GM18909 (cell line): ENCODE data around the gene TRAF7.
A peak's percentile ranks its signal among the peaks of the same experiment; 100 is the strongest.
"Not testable (repeated sequence)": the region's sequence is repeated elsewhere in the genome, so short reads cannot be mapped to it uniquely, and the experiment has no call there.

Experiments used
- ATAC-seq: cut with Tn5 transposase; IDR thresholded peaks from one replicate; pipeline ENCODE4 v1.9.1; 2021; ENCODE audit warnings: mild to moderate bottlenecking; ENCODE audit not compliant: unreplicated experiment, poor library complexity

The TRAF7 gene

DNA sequence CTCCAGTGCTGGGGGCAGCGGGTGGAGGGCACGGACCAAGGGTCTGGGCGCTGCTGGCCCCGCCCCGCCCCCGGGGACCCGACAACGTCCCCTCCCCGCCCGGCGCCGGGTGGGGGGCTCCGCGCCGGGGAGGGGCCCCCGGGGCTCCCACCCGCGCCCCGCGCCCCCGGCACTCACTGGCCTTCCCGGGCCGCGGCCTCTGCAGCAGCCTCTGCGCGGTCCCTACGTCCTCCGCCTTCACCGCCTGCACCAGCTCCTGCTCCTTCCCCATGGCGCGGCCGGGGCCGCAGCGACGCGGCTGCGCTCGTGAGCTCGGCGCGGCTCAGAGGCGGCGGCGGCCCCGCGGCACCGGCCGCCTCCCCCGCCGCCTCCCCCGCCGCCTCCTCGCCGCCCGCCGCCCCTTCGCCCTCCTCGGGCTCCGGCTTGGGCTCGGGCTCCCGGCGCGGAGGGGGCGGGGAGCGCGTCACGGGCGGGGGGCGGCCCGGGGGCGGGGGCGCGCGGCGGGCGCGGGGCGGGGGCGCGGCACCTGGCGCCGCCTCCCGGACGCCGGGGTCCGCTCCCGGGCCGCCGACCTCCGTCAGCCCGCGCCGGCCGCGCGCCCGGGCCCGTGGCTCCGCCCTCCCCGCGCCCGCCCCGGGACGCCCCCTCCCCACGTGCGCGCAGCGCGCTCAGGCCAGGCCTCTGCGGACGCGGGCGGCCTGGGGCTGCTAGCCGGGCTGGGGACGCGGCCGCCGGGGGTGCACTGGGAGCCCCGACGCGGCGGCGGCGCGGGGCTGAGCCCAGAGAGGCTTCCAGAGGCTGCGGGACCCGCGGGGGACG, 40.8 kb downstream of the TRAF7 start, which contains the start of gene CASKIN1:
Gene CASKIN1 (minus strand): TSS at position 444 of the 819 bp plus-strand sequence. CDS start 173 bp downstream, at position 271.
- ATAC-seq = no peak

DNA sequence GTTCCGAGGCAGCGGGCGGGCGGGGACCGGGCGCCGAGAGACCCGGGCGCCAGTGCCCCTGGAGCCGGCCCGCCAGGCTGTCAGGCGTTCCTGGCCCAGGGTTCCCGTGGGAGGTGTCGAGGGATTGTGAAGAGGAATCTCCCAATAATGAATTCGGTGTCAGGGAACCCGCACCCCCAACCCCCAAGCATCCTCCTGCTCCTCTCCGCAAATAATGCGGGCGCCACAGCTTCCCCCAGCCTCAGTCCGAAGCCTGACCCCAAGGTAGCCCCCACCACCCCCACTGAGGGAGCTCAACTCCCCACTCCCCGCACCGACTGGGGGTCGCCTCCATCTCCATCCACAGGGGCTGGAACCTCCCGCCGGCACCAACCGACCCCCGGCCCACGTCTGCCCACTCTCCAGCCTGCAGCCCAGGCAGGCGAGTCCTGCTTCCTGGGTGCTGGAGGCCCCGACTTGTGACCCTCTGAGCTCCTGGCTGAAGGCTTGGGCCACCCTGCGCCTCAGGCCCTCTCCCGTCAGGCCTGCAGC, 41.5 kb downstream of the TRAF7 start:
- no peak for ATAC-seq

DNA sequence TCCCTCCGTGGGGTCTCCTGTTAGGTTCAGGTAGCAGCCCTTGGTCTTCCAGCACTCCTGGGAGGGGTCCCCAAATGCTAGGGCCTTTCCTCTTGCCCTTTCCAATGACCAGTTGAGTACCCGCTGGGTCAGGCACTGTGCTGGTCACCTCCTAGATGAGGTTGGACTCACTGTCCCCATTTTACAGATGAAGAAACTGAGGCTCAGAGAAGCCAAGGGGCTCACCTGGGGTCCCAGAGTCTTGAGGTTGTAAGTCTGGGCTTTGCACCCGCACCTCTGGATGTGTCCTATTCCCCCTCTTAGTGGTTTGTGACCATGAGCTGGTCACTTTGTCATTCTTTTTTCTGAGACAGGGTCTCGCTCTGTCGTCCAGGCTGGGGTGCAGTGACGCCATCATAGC, 42.2 kb downstream of the TRAF7 start:
- ATAC-seq = no peak

DNA sequence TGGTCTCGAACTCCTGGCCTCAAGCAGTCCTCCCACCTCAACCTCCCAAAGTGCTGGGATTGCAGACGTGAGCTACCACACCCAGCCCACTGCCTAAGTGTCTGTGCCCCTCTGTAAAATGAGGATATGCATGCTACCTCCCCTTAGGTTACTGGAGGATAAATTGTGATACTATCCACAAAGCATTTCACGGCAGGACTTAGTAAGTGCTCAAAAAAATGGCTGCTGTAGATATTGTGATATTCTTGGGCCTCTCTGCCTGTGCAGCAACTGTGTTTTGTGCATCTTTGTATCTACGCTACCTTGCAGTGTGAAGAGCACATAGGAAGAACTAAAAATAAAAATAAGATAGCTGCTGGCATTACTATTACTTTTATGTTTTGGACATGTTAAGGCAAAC, 42.7 kb downstream of the TRAF7 start:
- ATAC-seq = no peak

DNA sequence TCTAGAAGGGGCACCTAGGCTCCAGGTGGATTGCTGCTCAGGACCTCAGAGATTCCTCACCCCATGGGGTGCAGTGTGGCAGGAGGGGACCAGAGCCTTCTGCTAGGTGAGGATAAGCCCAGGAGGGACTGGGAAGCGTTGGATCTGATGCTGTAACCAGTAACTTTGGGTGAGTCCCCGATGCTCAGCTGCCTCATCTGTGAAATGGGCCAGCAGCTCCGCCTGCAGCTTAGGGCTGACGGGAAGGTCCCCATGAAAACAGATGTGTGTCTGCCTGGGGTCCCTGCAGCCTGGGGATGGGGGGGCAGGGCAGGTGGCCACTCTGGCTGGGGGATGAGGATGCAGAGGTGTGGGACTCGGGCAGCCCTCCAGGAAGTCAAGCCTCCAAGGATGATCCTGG, 43.5 kb downstream of the TRAF7 start:
- no peak for ATAC-seq

DNA sequence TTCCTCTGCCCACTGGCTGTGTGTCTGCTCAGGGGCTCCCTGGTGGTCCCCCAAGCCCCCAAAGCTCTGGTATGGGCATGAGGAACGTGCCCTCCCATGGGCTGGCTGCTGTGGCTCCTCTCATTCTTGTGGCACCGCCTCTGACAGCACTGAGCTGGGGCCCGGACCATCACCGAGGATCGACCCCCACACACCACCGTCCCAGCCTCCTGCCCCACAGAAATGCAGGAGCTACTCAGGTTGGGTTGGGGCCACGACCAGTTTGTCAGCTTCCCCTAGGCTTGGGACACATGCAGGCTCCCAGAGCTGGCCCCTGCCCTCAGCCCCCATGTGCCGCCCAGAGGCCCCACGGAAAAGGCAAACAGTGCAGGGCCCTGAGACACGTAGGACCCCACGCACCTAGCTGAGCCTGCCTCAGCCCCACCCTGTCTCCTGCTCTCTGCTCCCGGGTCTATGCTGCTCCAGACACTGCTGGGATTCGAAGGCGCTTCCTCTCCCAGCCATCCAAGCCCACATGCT, 44.1 kb downstream of the TRAF7 start:
- no peak for ATAC-seq

DNA sequence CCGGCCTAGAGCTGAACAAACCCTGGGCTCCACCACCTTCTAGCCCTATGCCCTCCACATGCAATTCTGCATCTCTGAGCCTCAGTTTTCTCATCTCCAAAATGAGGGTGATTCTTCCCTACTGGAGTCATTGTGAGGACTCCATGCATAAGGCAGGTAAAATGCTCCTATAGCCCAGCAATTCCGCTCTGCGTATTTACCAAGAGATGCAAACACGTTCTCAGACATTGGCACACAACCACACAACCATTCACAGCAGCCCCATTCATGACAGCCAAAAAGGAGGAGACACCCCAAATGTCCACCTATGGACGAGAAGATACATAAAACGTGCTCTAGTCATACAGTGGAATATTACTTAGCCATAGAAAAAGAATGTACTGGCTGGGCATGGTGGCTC, 44.7 kb downstream of the TRAF7 start:
- ATAC-seq = no peak

DNA sequence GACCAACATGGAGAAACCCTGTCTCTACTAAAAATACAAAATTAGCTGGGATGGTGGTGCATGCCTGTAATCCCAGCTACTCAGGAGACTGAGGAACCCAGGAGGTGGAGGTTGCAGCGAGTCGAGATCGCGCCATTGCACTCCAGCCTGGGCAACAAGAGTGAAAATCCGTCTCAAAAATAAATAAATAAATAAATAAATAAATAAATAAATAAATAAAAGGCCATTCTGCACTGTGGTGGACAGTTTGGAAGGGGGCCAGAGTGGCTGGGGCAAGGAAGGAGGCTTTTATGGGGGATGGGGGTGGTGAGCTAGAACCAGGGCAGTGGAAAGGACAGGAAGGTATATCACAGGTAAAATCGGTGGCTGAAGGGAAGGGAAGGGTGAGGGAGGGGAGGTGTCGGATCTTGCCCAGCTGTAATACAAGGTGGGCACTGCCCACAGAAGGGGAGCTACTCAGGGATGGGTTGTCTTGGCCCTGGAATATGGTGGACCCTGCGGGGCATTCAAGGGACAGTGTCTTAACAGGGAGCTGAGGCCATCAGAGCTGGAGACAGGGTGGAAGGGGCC, 47.6 kb downstream of the TRAF7 start:
- ATAC-seq = not testable (repeated sequence)

DNA sequence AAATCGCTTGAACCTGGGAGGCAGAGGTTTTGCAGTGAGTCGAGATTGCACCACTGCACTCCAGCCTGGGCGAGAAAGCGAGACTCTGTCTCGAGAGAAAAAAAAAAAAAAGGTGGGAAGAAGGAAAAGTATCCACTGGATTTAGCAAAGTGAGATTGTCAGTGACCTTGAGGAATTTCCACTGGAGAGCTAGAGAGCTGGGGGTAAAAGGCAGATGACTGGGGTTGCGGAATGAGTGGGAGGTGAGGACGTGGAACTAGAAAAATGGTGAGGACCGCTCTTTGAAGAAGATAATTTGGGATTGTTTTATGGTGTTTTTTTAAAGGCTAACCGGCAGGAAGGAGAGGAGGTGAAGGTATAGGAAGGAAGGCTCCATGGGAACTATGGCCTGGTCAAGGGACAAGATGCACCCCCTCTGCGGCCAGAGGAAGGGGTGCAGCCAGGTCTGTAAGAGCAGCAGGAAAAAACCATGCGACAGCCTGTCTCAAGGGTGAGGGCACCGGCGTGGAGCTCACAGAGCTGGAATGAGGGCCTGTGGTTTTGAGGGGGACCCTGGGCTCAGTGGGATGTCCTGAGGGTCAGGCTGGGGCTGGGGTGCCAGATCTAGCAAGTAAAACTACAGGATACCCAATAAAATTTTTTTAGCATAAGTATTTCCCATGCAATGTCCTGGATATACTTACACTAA, 49.0 kb downstream of the TRAF7 start:
- ATAC-seq = no peak

DNA sequence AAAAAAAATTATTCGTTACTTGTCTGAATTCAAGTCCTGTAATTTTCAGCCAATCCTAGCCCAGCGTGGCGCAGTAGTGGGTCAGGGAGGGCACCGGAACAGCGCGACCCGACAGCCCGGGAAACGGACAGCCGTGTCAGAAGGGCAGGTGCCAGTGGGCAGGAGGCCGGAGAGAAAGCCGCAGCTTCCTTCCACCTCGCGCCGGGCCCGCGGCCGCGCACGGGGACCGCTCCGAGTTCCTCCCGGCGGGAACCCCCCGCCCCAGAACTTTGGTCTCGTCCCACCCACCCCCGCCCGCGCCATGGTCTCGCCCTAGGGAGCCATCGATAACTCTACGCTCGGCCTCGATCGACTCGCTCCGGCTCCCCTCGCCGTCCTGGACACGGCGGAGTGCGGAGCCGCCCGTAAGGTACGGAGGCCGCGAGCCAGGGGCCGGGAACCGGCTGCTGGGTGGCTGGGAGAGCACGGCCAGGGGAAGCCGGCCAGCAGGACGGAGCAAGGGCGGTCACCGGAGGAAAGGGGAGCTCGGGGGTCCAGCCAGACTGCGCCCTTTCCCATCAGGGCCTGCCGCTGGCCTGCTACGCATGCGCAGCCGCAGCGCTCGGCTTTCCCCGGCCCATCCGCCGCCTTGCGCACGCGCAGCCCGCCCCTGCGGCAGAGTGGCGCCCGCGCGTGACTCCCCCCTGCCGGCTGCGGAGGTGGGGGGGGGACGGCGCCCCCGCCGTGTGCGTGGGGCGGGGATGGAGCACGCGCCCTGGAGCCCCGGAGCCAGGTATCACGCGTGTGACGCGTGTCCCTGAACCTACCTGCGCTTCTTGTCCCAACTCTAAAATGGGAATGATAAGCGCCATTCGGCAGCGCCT, 49.8 kb downstream of the TRAF7 start, which contains the start of gene MLST8:
Gene MLST8 (plus strand): TSS at position 351 of the 863 bp plus-strand sequence. CDS start 632 bp downstream, outside the sequence.
- peak; percentile 83 for ATAC-seq

DNA sequence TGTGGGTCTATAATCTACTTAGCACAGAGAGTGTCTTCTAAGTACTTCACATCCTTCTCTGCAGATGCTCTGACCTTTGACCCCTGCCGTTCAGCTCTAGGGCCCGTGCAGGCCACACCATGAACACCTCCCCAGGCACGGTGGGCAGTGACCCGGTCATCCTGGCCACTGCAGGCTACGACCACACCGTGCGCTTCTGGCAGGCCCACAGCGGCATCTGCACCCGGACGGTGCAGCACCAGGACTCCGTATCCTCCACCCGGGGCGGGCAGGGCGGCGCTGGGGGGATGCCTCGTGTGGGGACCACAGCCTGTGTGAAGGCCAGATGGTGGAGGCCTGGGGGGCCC, 50.4 kb downstream of the TRAF7 start:
- ATAC-seq = peak; percentile 4

DNA sequence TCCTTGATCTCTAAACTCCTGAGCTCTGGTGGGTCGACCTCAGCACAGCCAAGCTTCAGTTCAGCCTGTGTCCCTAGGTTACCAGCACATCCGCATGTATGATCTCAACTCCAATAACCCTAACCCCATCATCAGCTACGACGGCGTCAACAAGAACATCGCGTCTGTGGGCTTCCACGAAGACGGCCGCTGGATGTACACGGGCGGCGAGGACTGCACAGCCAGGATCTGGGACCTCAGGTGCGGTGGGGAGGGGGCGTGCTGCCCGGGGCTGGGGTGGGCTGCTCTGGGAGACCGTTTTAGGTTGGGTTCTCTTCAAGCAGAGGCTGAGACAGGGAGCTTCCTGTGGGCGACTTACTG, 50.8 kb downstream of the TRAF7 start:
- no peak for ATAC-seq

DNA sequence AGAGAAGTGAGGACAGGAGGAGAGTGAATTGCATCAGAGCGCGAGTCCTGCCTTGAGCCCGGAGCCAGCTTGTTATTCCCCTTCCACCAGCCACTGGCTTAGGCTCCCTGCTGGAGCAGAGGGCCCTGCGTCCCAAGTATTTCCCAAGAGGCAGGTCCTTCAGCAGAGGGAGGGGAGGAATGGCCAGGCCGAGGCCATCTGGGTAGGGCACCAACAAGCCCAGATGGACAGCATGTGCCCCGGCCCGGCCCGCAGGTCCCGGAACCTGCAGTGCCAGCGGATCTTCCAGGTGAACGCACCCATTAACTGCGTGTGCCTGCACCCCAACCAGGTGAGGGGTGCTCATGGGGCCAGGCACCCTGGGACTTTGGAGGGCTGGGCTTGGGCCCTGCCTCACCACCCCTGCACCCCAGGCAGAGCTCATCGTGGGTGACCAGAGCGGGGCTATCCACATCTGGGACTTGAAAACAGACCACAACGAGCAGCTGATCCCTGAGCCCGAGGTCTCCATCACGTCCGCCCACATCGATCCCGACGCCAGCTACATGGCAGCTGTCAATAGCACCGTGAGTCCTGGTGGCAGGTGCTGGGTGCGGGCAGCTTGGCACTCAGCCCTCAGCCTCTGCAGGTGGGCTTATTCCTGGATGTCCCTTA, 51.3 kb downstream of the TRAF7 start:
- ATAC-seq = no peak

DNA sequence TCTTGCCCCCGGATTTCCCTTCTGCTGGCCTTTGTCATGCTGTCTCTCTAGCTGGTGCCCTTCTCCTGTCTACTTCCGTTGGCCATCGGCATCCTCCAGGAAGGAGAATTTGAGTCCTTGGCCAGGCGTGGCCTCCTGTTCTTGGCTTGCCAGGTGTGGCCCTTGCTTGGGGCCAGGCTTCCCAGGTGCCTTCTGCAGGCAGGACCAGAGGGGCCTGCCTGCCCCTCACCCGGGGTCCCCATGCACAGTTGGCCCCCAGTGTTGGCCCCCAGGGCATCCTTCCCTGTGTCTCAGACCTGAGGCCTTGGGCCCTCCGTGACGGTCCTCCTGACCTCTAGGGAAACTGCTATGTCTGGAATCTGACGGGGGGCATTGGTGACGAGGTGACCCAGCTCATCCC, 52.3 kb downstream of the TRAF7 start:
- ATAC-seq = no peak

DNA sequence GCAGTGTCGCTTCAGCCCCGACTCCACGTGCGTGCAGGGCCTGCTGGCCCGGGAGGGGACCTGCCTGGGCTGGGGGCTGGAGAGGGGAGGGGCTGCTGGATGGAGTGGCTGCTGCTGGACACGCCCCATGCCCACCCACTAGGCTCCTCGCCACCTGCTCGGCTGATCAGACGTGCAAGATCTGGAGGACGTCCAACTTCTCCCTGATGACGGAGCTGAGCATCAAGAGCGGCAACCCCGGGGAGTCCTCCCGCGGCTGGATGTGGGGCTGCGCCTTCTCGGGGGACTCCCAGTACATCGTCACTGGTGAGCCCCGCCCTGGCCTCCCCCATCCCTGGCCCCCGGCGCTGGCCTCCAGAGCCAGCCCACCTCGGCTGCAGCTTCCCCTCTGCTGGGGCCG, 52.7 kb downstream of the TRAF7 start:
- no peak for ATAC-seq

DNA sequence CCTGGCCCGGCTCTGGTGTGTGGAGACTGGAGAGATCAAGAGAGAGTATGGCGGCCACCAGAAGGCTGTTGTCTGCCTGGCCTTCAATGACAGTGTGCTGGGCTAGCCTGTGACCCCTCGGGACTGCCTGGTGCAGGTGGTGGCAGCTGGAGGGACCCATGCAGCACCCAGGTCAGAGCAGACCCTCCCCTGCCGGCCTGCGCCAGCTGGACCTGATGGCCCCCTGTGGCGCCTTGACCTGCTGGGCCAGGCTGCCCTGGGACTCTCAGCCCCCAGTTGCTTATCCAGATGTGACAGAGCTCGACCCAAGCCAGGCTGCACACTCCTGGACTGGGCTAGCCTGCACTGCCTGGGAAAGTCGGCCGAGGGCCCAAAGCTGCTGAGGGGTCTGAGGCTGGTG, 53.2 kb downstream of the TRAF7 start:
- no peak for ATAC-seq

DNA sequence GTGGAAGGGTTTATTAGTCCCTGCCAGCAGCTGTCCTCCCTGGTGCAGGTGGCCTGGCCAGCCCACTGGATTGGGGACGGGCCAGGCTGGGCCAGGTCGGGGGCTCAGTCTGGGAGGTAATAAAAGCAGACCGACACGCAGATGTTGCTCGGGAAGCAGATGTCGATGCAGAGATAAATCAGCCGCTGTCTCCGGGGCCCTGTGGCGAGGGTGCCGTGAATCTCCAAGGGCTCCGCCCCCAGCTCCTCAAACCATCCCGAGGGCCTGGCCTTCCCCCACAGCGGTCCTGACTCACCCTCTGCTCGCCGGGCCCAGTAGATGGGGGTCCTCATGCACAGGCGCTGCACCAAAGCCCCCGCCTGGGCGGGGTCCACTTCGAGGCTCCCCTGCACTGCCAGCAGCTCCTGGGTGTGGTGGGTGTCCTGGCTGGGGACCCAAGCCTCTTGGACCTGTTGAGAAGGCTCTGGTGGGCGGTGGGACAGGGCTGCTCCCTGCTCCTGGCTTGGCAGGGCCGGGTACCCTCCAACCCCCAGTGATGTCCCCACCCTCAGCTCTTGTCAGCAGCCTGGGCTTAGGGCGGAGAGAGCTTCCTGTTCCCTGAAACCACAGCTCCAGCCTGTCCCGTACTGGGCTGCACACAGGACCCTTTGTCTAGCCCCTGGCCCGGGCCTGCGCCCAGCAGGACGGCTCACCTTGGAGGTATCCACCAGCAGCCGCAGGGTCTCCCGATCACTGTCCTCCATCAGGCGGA, 53.9 kb downstream of the TRAF7 start:
- no peak for ATAC-seq

DNA sequence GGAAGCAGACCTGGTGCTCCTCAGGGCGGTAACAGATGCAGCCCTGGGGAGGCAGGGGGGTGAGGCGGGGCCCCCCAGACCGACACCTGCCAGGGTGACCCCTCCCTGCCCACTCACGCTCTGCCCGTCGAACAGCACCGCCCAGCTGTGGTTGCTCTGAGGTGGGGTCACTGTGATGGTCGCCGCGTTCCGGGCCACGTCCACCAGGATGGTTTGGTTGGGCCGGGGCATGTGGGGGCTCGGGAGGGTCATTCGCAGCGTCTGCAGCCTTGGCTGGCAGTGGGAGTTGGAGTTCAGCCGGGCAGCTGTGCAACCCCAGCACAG, 54.4 kb downstream of the TRAF7 start:
- no peak for ATAC-seq
